NCI-H1436 (cell line): Measurements from ENCODE around the gene SLC25A38.

Experiments
- DNase-seq: peaks from one replicate; lab custom pipeline; 2025; lab: John Stamatoyannopoulos, UW

Gene SLC25A38

GRCh38 chr3:39378088-39378487, 5.1 kb upstream of the SLC25A38 start:
- DNase-seq = no peak

- DNase-seq = no peak
These were observed 4.0 kb upstream of the SLC25A38 start for GRCh38 chr3:39378957-39379777.

- DNase-seq = no peak
These were observed 3.4 kb upstream of the SLC25A38 start for GRCh38 chr3:39379778-39380155.

- no peak for DNase-seq
These were observed 1.7 kb upstream of the SLC25A38 start for GRCh38 chr3:39381432-39381831.

- no peak for DNase-seq
These were observed 903 bp downstream of the SLC25A38 start for GRCh38 chr3:39383881-39384664.

- no peak for DNase-seq
These were observed 1.5 kb downstream of the SLC25A38 start for GRCh38 chr3:39384665-39385000.

- no peak for DNase-seq
These were observed 2.4 kb downstream of the SLC25A38 start for GRCh38 chr3:39385456-39386090.

GRCh38 chr3:39386318-39386717, 3.1 kb downstream of the SLC25A38 start:
- DNase-seq = no peak

GRCh38 chr3:39387411-39387975, 4.3 kb downstream of the SLC25A38 start:
- DNase-seq = no peak

GRCh38 chr3:39388153-39388552, 5.0 kb downstream of the SLC25A38 start:
- DNase-seq = no peak

GRCh38 chr3:39388741-39389248, 5.6 kb downstream of the SLC25A38 start:
- DNase-seq = no peak

- DNase-seq = no peak
These were observed 7.0 kb downstream of the SLC25A38 start for GRCh38 chr3:39390181-39390580.

- no peak for DNase-seq
These were observed 13.5 kb downstream of the SLC25A38 start for GRCh38 chr3:39396690-39397089.

GRCh38 chr3:39398700-39399099, 15.5 kb downstream of the SLC25A38 start:
- DNase-seq = no peak

GRCh38 chr3:39401983-39402382, 18.8 kb downstream of the SLC25A38 start:
- DNase-seq = no peak

- DNase-seq = no peak
These were observed 21.9 kb downstream of the SLC25A38 start for GRCh38 chr3:39404943-39405686.

GRCh38 chr3:39405687-39406367, 22.7 kb downstream of the SLC25A38 start:
- no peak for DNase-seq

GRCh38 chr3:39406368-39407258, 23.4 kb downstream of the SLC25A38 start, which contains the start of gene RPSA:
Gene RPSA, plus strand, starts transcription at chr3:39406720. Its CDS starts 934 bp downstream, at chr3:39407654.
- DNase-seq = peak; percentile 80

GRCh38 chr3:39407259-39407629, 24.1 kb downstream of the SLC25A38 start:
- no peak for DNase-seq
